ENCODE results near the gene RBBP4. TPM values are rescaled to one million over a fixed set of nuclear protein-coding genes. Genes with fewer than 3 reads are reported as not detected.
"Not testable (repeated sequence)": the region's sequence is repeated elsewhere in the genome, so short reads cannot be mapped to it uniquely, and the experiment has no call there.

RBBP4 gene
- total and polyA plus RNA-seq, 4 donors, result 37.7 to 205 (median 107) TPM

GRCh38 chr1:32666901-32667566 lies 16.0 kb downstream of the RBBP4 start:
- Histone ChIP-seq H3K4me1 (ENCODE audit: control insufficient read depth in 5 of 5, insufficient read depth in 5 of 5, low read length in 5 of 5) (no peaks in the 10 kb centered on the region), H3K9ac (ENCODE audit: insufficient read depth in 1 of 2, low read length in 2 of 2) (no peak overlapping the region), H3K4me3 (no peak overlapping the region), H3K27me3 (ENCODE audit: control insufficient read depth in 3 of 3, insufficient read depth in 3 of 3, low read length in 2 of 3) (no peaks in the 10 kb centered on the region), H3K36me3 (ENCODE audit: control insufficient read depth in 4 of 4, insufficient read depth in 4 of 4, low read length in 4 of 4) (peaks cover 19 to 61% (median 28%) of the 10 kb centered on the region in 4 donors), H3K9me3 (ENCODE audit: control insufficient read depth in 4 of 4, insufficient read depth in 3 of 4, low read length in 3 of 4) (no peaks in the 10 kb centered on the region), H3K27ac (ENCODE audit: low read depth in 1 of 2, low read length in 1 of 2) (no peak overlapping the region)
- ATAC-seq (ENCODE audit: insufficient read depth, low FRiP score) (no peak), DNase-seq (no peak)
- 76 to 89% methylated on average over 12 of the region's 12 CpGs for WGBS, 2 donors
- TF ChIP-seq, protein P1, sequence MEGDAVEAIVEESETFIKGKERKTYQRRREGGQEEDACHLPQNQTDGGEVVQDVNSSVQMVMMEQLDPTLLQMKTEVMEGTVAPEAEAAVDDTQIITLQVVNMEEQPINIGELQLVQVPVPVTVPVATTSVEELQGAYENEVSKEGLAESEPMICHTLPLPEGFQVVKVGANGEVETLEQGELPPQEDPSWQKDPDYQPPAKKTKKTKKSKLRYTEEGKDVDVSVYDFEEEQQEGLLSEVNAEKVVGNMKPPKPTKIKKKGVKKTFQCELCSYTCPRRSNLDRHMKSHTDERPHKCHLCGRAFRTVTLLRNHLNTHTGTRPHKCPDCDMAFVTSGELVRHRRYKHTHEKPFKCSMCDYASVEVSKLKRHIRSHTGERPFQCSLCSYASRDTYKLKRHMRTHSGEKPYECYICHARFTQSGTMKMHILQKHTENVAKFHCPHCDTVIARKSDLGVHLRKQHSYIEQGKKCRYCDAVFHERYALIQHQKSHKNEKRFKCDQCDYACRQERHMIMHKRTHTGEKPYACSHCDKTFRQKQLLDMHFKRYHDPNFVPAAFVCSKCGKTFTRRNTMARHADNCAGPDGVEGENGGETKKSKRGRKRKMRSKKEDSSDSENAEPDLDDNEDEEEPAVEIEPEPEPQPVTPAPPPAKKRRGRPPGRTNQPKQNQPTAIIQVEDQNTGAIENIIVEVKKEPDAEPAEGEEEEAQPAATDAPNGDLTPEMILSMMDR (IDR thresholded peaks at IDR 0.05; ENCODE audit: control extremely low read depth, extremely low read depth), result no peak

DNA sequence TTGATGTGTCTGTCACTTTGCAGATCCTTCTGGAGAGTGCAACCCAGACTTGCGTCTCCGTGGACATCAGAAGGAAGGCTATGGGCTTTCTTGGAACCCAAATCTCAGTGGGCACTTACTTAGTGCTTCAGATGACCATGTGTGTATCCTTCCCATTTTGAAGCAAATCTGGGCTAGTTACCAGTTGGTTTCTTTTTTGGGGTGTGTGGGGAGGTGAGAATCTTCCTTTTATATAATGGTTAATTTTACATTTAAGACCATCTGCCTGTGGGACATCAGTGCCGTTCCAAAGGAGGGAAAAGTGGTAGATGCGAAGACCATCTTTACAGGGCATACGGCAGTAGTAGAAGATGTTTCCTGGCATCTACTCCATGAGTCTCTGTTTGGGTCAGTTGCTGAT lies 17.7 kb downstream of the RBBP4 start:
- ATAC-seq (ENCODE audit: insufficient read depth, low FRiP score); H3K9ac ChIP-seq (ENCODE audit: insufficient read depth in 1 of 2, low read length in 2 of 2); H3K4me1 ChIP-seq (ENCODE audit: control insufficient read depth in 5 of 5, insufficient read depth in 5 of 5, low read length in 5 of 5); H3K27me3 ChIP-seq (ENCODE audit: control insufficient read depth in 3 of 3, insufficient read depth in 3 of 3, low read length in 2 of 3); H3K4me3 ChIP-seq; H3K27ac ChIP-seq (ENCODE audit: low read depth in 1 of 2, low read length in 1 of 2); H3K9me3 ChIP-seq (ENCODE audit: control insufficient read depth in 4 of 4, insufficient read depth in 3 of 4, low read length in 3 of 4); DNase-seq: not testable (repeated sequence)
- 94 to 97% methylated on average over 5 of the region's 5 CpGs for WGBS, 2 donors
- H3K36me3 ChIP-seq (ENCODE audit: control insufficient read depth in 4 of 4, insufficient read depth in 4 of 4, low read length in 4 of 4), result peaks cover 19 to 68% (median 38%) of the 10 kb centered on the region in 4 donors

- 29 to 70% methylated on average over 3 of the region's 3 CpGs for WGBS, 2 donors
- Histone ChIP-seq H3K9ac (ENCODE audit: insufficient read depth in 1 of 2, low read length in 2 of 2) (no peak overlapping the region), H3K27ac (ENCODE audit: low read depth in 1 of 2, low read length in 1 of 2) (no peak overlapping the region), H3K27me3 (ENCODE audit: control insufficient read depth in 3 of 3, insufficient read depth in 3 of 3, low read length in 2 of 3) (no peaks in the 10 kb centered on the region), H3K36me3 (ENCODE audit: control insufficient read depth in 4 of 4, insufficient read depth in 4 of 4, low read length in 4 of 4) (peaks cover 25 to 48% (median 36%) of the 10 kb centered on the region in 4 donors), H3K4me3 (no peak overlapping the region), H3K9me3 (ENCODE audit: control insufficient read depth in 4 of 4, insufficient read depth in 3 of 4, low read length in 3 of 4) (no peaks in the 10 kb centered on the region), H3K4me1 (ENCODE audit: control insufficient read depth in 5 of 5, insufficient read depth in 5 of 5, low read length in 5 of 5) (peaks cover 0 to 6% (median 3%) of the 10 kb centered on the region in 5 donors)
- DNase-seq, result no peak
- ATAC-seq (ENCODE audit: insufficient read depth, low FRiP score), result no peak
- TF ChIP-seq, protein P1 (IDR thresholded peaks at IDR 0.05; ENCODE audit: control extremely low read depth, extremely low read depth), result no peak
Observed at GRCh38 chr1:32676945-32677344, 25.9 kb downstream of the RBBP4 start.

- H3K27me3 ChIP-seq (ENCODE audit: control insufficient read depth in 3 of 3, insufficient read depth in 3 of 3, low read length in 2 of 3); H3K9ac ChIP-seq (ENCODE audit: insufficient read depth in 1 of 2, low read length in 2 of 2); H3K9me3 ChIP-seq (ENCODE audit: control insufficient read depth in 4 of 4, insufficient read depth in 3 of 4, low read length in 3 of 4); H3K4me3 ChIP-seq; DNase-seq; ATAC-seq (ENCODE audit: insufficient read depth, low FRiP score); H3K27ac ChIP-seq (ENCODE audit: low read depth in 1 of 2, low read length in 1 of 2): not testable (repeated sequence)
- WGBS, 2 donors, result 41 to 77% methylated on average over 4 of the region's 4 CpGs
- Histone ChIP-seq H3K4me1 (ENCODE audit: control insufficient read depth in 5 of 5, insufficient read depth in 5 of 5, low read length in 5 of 5) (peaks cover 0 to 20% (median 6%) of the 10 kb centered on the region in 5 donors), H3K36me3 (ENCODE audit: control insufficient read depth in 4 of 4, insufficient read depth in 4 of 4, low read length in 4 of 4) (peaks cover 17 to 41% (median 19%) of the 10 kb centered on the region in 4 donors)
Observed at GRCh38 chr1:32679993-32680392, 29.0 kb downstream of the RBBP4 start.

Measured in lung (tissue), 12 donors.